ENCODE results near the gene NUAK2. TPM values are rescaled to one million over a fixed set of nuclear protein-coding genes. Genes with fewer than 3 reads are reported as not detected.

The NUAK2 gene
- total and polyA plus RNA-seq, 9 donors = 1.2 to 53.2 (median 3.2) TPM

GRCh38 chr1:205268846-205269680, 52.5 kb downstream of the NUAK2 start:
- H3K27ac ChIP-seq = no peak overlapping the region
- H3K4me3 ChIP-seq = no peak overlapping the region
- intact Hi-C loops (cut with DNase I) = no loop called here
- H3K27me3 ChIP-seq = no peaks in the 10 kb centered on the region
- WGBS, 3 donors = 92 to 94% (median 94%) methylated on average over 48 of the region's 48 CpGs
- no peak for TF ChIP-seq CTCF (IDR thresholded peaks at IDR 0.05)
- peaks cover 6% of the 10 kb centered on the region for H3K4me1 ChIP-seq (ENCODE audit: insufficient read depth)
- H3K9me3 ChIP-seq = no peaks in the 10 kb centered on the region
- H3K36me3 ChIP-seq = no peaks in the 10 kb centered on the region
- no peak for DNase-seq

GRCh38 chr1:205267306-205267902, 54.1 kb downstream of the NUAK2 start:
- intact Hi-C loops (cut with DNase I) = no loop called here
- H3K27ac ChIP-seq = no peak overlapping the region
- no peaks in the 10 kb centered on the region for H3K9me3 ChIP-seq
- TF ChIP-seq POLR2A (IDR thresholded peaks at IDR 0.05) (no peak), EP300 (IDR thresholded peaks at IDR 0.05) (no peak), CTCF (IDR thresholded peaks at IDR 0.05) (no peak)
- WGBS, 3 donors = 83 to 87% (median 86%) methylated on average over 8 of the region's 8 CpGs
- DNase-seq = no peak
- H3K36me3 ChIP-seq = no peaks in the 10 kb centered on the region
- peaks cover 6% of the 10 kb centered on the region for H3K4me1 ChIP-seq (ENCODE audit: insufficient read depth)
- H3K4me3 ChIP-seq = no peak overlapping the region
- no peaks in the 10 kb centered on the region for H3K27me3 ChIP-seq

- no peak overlapping the region for H3K27ac ChIP-seq
- intact Hi-C loops (cut with DNase I) = no loop called here
- DNase-seq = no peak
- no peaks in the 10 kb centered on the region for H3K36me3 ChIP-seq
- no peaks in the 10 kb centered on the region for H3K27me3 ChIP-seq
- H3K4me3 ChIP-seq = no peak overlapping the region
- H3K4me1 ChIP-seq (ENCODE audit: insufficient read depth) = peaks cover 10% of the 10 kb centered on the region
- 86 to 87% (median 86%) methylated on average over 10 of the region's 10 CpGs for WGBS, 3 donors
- H3K9me3 ChIP-seq = no peaks in the 10 kb centered on the region
- TF ChIP-seq CTCF (IDR thresholded peaks at IDR 0.05) (no peak), POLR2A (IDR thresholded peaks at IDR 0.05) (no peak), EP300 (IDR thresholded peaks at IDR 0.05) (no peak)
Measured at GRCh38 chr1:205266611-205267305, 54.8 kb downstream of the NUAK2 start.

GRCh38 chr1:205263580-205264190, 57.9 kb downstream of the NUAK2 start:
- Histone ChIP-seq H3K4me3 (no peak overlapping the region), H3K4me1 (ENCODE audit: insufficient read depth) (peaks cover 4% of the 10 kb centered on the region), H3K9me3 (no peaks in the 10 kb centered on the region), H3K27ac (no peak overlapping the region), H3K36me3 (no peaks in the 10 kb centered on the region), H3K27me3 (no peaks in the 10 kb centered on the region)
- WGBS, 3 donors = 72 to 76% (median 73%) methylated on average over 2 of the region's 2 CpGs
- TF ChIP-seq CTCF (IDR thresholded peaks at IDR 0.05) (no peak), EP300 (IDR thresholded peaks at IDR 0.05) (no peak), POLR2A (IDR thresholded peaks at IDR 0.05) (no peak)
- no peak for DNase-seq
- intact Hi-C loops (cut with DNase I) = loop anchor here in 1 of 4 donors (5.0 kb wide), 1 partner anchor 36 kb away; the partner anchor contains the start of gene TMCC2

Data from ovary (tissue), 9 donors.